Transverse colon (tissue), 4 donors: ENCODE results near the gene APC2.

Experiments
- POLR2AphosphoS5 ChIP-seq, 3 donors: sonication (generic); formaldehyde crosslinking; IDR thresholded peaks; one replicate each; pipeline ENCODE4 v1.6.1; 2016; ENCODE audit warnings: antibody characterized with exemption in 3 of 3
- TF ChIP-seq, protein P1 (sequence below), 5 experiments: fragments of 200-600 bp in 3 of 5; fragments of 450-650 bp in 2 of 5; sonication (generic) in 3 of 5; IDR thresholded peaks; 1 replicate in 2 of 5; 2 replicates in 3 of 5; pipeline ENCODE4 v1.5.1; 2016 to 2017; ENCODE audit warnings: antibody characterized with exemption in 5 of 5, inconsistent platforms in 3 of 5, mild to moderate bottlenecking in 2 of 5, moderate library complexity in 1 of 5

DNA sequence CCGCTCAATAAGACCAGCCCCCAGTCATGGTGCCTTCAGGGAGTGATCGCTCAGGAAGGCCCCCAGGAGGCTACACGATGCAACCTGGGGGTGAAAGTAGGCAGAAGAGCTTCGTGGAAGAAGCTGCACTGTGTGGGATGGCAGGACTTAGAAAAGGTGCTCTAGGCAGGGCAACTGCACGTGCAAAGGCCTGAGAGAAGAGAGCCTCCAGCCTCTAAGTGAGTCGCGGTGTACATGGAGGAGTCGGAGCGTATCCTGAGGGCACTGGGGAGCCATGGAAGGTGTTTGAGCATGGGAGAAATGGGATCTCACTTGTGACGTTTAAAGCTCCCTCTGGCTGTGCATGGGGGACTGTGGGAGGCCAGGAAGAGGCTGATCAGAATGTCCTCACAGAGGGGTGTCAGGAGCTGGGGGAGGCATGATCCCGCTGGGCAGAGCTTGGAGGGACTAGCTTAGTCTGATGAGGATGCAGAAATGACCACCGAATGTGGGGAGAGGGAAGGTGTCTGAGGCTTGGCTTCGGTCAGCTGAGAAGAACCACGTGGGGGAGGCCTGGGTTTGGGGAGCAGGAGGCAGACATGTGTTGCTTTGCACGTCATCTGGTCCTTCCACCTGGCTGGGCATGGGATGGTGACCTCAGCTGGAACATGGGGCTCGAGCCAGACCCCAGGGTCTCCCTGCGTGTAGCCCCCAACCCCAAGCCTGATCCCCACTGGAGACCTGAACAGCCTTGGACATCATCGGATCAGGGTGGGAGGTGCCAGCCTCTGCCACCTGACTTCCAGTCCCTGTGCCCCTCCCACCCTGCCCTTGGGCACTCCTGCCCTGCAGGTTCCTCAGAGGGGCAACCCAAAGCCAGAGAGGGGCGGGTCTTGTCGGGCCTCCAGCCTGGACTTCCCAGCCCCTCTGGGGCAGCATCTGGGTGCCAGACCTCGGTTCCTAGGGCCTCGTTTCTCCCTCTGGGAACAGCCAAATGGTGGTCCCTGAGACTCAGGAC, 1.1 kb downstream of the APC2 start:
- no peak for TF ChIP-seq POLR2AphosphoS5 (IDR thresholded peaks at IDR 0.05)
- TF ChIP-seq, protein P1, sequence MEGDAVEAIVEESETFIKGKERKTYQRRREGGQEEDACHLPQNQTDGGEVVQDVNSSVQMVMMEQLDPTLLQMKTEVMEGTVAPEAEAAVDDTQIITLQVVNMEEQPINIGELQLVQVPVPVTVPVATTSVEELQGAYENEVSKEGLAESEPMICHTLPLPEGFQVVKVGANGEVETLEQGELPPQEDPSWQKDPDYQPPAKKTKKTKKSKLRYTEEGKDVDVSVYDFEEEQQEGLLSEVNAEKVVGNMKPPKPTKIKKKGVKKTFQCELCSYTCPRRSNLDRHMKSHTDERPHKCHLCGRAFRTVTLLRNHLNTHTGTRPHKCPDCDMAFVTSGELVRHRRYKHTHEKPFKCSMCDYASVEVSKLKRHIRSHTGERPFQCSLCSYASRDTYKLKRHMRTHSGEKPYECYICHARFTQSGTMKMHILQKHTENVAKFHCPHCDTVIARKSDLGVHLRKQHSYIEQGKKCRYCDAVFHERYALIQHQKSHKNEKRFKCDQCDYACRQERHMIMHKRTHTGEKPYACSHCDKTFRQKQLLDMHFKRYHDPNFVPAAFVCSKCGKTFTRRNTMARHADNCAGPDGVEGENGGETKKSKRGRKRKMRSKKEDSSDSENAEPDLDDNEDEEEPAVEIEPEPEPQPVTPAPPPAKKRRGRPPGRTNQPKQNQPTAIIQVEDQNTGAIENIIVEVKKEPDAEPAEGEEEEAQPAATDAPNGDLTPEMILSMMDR (IDR thresholded peaks at IDR 0.05): no peak
